H1 (cell line): ENCODE data around the gene NIPAL3. TPM values are rescaled to one million over a fixed set of nuclear protein-coding genes. Genes with fewer than 3 reads are reported as not detected.

ENCODE experiments used
- CTCF ChIA-PET: fragments of 300-600 bp; sonication (Branson Sonifier 250); formaldehyde crosslinking; loops from one replicate; lab custom pipeline; 2021; ENCODE audit not compliant: partially characterized antibody; lab: Charles Lee
- POLR2A ChIA-PET: fragments of 300-600 bp; sonication (Branson Sonifier 250); formaldehyde crosslinking; loops from one replicate; lab custom pipeline; 2021; ENCODE audit warnings: inconsistent platforms; ENCODE audit not compliant: partially characterized antibody; lab: Charles Lee
- DNase-seq, 2 experiments: peaks; one replicate each; pipeline versions ENCODE4 v3.0.0 to v3.0.0-alpha.2; 2010 to 2022; ENCODE audit warnings: low spot score in 2 of 2, low read depth in 1 of 2, mixed read lengths in 1 of 2
- FAIRE-seq: peaks from 2 replicates; lab custom pipeline; 2011; peaks lifted over from hg19 to GRCh38; lab: Jason Lieb, UNC
- H2AFZ ChIP-seq: 2 replicates; pipeline ENCODE4 v1.8.1; 2012; ENCODE audit warnings: low read length, inconsistent platforms
- H2AK5ac ChIP-seq: 2 replicates; pipeline ENCODE4 v1.6.1; 2013; ENCODE audit warnings: low read depth, low read length
- H2BK120ac ChIP-seq: replicated peaks from 2 replicates; pipeline ENCODE3; 2013; ENCODE audit warnings: low read depth, low read length, inconsistent platforms
- H2BK12ac ChIP-seq: 2 replicates; pipeline ENCODE4 v1.6.1; 2013; ENCODE audit warnings: low read depth, low read length
- H2BK15ac ChIP-seq: 2 replicates; pipeline ENCODE4 v1.6.1; 2013; ENCODE audit warnings: low read length
- H2BK20ac ChIP-seq: 2 replicates; pipeline ENCODE4 v1.6.1; 2013; ENCODE audit warnings: low read length
- H2BK5ac ChIP-seq: 2 replicates; pipeline ENCODE4 v1.6.1; 2013; ENCODE audit warnings: low read depth, low read length
- H3K14ac ChIP-seq: 2 replicates; pipeline ENCODE4 v1.6.1; 2013; ENCODE audit warnings: inconsistent platforms; ENCODE audit not compliant: insufficient read length
- H3K18ac ChIP-seq: 2 replicates; pipeline ENCODE4 v1.6.1; 2013; ENCODE audit warnings: low read length; ENCODE audit errors: extremely low read depth
- H3K23ac ChIP-seq: 2 replicates; pipeline ENCODE4 v1.6.1; 2013; ENCODE audit warnings: inconsistent platforms; ENCODE audit not compliant: insufficient read length
- H3K23me2 ChIP-seq: 2 replicates; pipeline ENCODE4 v1.6.1; 2013; ENCODE audit warnings: low read depth, low read length
- H3K27ac ChIP-seq: 2 replicates; pipeline ENCODE4 v1.6.1; 2011; ENCODE audit warnings: low read depth, low read length, inconsistent platforms
- H3K27me3 ChIP-seq, 4 experiments: replicated peaks in 1 of 4; 1 replicate in 1 of 4; 2 replicates in 3 of 4; pipeline versions ENCODE4 v1.6.1 to v1.8.1; 2011 to 2013; ENCODE audit warnings: low read length in 3 of 4, mild to moderate bottlenecking in 3 of 4, inconsistent platforms in 2 of 4, mixed read lengths in 2 of 4, moderate library complexity in 1 of 4; ENCODE audit not compliant: control insufficient read depth in 3 of 4, insufficient read depth in 3 of 4; ENCODE audit errors: extremely low read depth in 1 of 4
- H3K36me3 ChIP-seq, 4 experiments: 2 replicates each; pipeline versions ENCODE4 v1.6.1 to v1.8.1; 2011 to 2013; ENCODE audit warnings: mild to moderate bottlenecking in 4 of 4, low read length in 3 of 4, moderate library complexity in 2 of 4, control low read depth in 1 of 4, inconsistent platforms in 1 of 4; ENCODE audit not compliant: insufficient read depth in 4 of 4, control insufficient read depth in 2 of 4
- H3K4ac ChIP-seq: replicated peaks from 2 replicates; pipeline ENCODE3; 2013; ENCODE audit warnings: low read length, low read depth, mixed read lengths, inconsistent platforms; ENCODE audit not compliant: insufficient read length
- H3K4me1 ChIP-seq, 4 experiments: replicated peaks in 1 of 4; 1 replicate in 1 of 4; 2 replicates in 3 of 4; pipeline versions ENCODE4 v1.6.1 to v1.8.1; 2011 to 2013; ENCODE audit warnings: low read length in 3 of 4, inconsistent platforms in 2 of 4, mixed read lengths in 1 of 4; ENCODE audit not compliant: insufficient read depth in 4 of 4, control insufficient read depth in 3 of 4
- H3K4me2 ChIP-seq, 2 experiments: 2 replicates each; pipeline versions ENCODE4 v1.6.1 to v1.8.1; 2011 to 2013; ENCODE audit warnings: low read depth in 2 of 2, low read length in 2 of 2, control low read depth in 1 of 2, inconsistent platforms in 1 of 2, mild to moderate bottlenecking in 1 of 2; ENCODE audit not compliant: insufficient read depth in 1 of 2
- H3K4me3 ChIP-seq, 4 experiments: fragments of 200-600, 300-600 bp in 1 of 4; sonication (generic), shearing (Covaris generic), sonication (Bioruptor Twin) in 1 of 4; 2 replicates each; pipeline versions ENCODE4 v1.5.1 to v1.8.1; 2011 to 2016; ENCODE audit warnings: low read length in 4 of 4, low read depth in 3 of 4, control low read depth in 2 of 4, inconsistent platforms in 2 of 4, mild to moderate bottlenecking in 2 of 4, mixed read lengths in 1 of 4, moderate library complexity in 1 of 4; ENCODE audit not compliant: insufficient read depth in 2 of 4; ENCODE audit errors: extremely low read depth in 1 of 4
- H3K56ac ChIP-seq: replicated peaks from 2 replicates; pipeline ENCODE3; 2013; ENCODE audit warnings: low read depth, mild to moderate bottlenecking, mixed read lengths, low read length, inconsistent platforms; ENCODE audit not compliant: insufficient read length
- H3K79me1 ChIP-seq: 2 replicates; pipeline ENCODE4 v1.6.1; 2013; ENCODE audit warnings: low read depth, low read length, control low read depth
- H3K79me2 ChIP-seq, 2 experiments: 2 replicates each; pipeline versions ENCODE4 v1.6.1 to v1.8.1; 2012 to 2013; ENCODE audit warnings: low read length in 2 of 2, mild to moderate bottlenecking in 2 of 2, inconsistent platforms in 1 of 2; ENCODE audit not compliant: insufficient read depth in 2 of 2, control insufficient read depth in 1 of 2
- H3K9ac ChIP-seq, 4 experiments: replicated peaks in 1 of 4; 1 replicate in 1 of 4; 2 replicates in 3 of 4; pipeline versions ENCODE4 v1.6.1 to v1.8.1; 2011 to 2013; ENCODE audit warnings: low read depth in 3 of 4, low read length in 3 of 4, control low read depth in 2 of 4, mild to moderate bottlenecking in 2 of 4, moderate library complexity in 2 of 4, inconsistent platforms in 1 of 4; ENCODE audit errors: extremely low read depth in 1 of 4
- H3K9me3 ChIP-seq, 2 experiments: 2 replicates each; pipeline versions ENCODE4 v1.6.1 to v1.8.1; 2012 to 2013; ENCODE audit warnings: mild to moderate bottlenecking in 2 of 2, moderate library complexity in 2 of 2, control low read depth in 1 of 2, inconsistent platforms in 1 of 2, low read depth in 1 of 2, low read length in 1 of 2, mixed read lengths in 1 of 2; ENCODE audit not compliant: insufficient read depth in 2 of 2
- H4K20me1 ChIP-seq, 2 experiments: replicated peaks in 1 of 2; 2 replicates each; pipeline versions ENCODE3 to v1.8.1; 2011 to 2013; ENCODE audit warnings: inconsistent platforms in 2 of 2, low read length in 2 of 2, mild to moderate bottlenecking in 1 of 2; ENCODE audit not compliant: insufficient read depth in 2 of 2, control insufficient read depth in 1 of 2
- H4K5ac ChIP-seq: 2 replicates; pipeline ENCODE4 v1.6.1; 2013; ENCODE audit warnings: low read length, low read depth, mixed read lengths, inconsistent platforms; ENCODE audit not compliant: insufficient read length
- H4K8ac ChIP-seq: 2 replicates; pipeline ENCODE4 v1.8.0; 2013; ENCODE audit warnings: mild to moderate bottlenecking, moderate library complexity, low read length, inconsistent platforms; ENCODE audit not compliant: insufficient read depth; ENCODE audit errors: extremely low read depth
- H4K91ac ChIP-seq: replicated peaks from 2 replicates; pipeline ENCODE3; 2013; ENCODE audit warnings: low read length, mixed read lengths, inconsistent platforms; ENCODE audit not compliant: insufficient read length
- ATF2 ChIP-seq: IDR thresholded peaks from 2 replicates; pipeline ENCODE4 v1.6.1; 2012; ENCODE audit warnings: low read length, inconsistent platforms
- BACH1 ChIP-seq: IDR thresholded peaks from 2 replicates; pipeline ENCODE4 v1.6.1; 2012; ENCODE audit warnings: low read length, improper control_type of control experiment
- BCL11A ChIP-seq, 2 experiments: IDR thresholded peaks; one replicate each; pipeline ENCODE4 v1.6.1; 2011; ENCODE audit warnings: low read depth in 2 of 2, low read length in 2 of 2, mild to moderate bottlenecking in 2 of 2
- EZH2 ChIP-seq: fragments of 200-600 bp; sonication (generic); IDR thresholded peaks from 2 replicates; pipeline ENCODE4 v1.7.1; 2012; ENCODE audit warnings: low read depth, mild to moderate bottlenecking, moderate library complexity, low read length, inconsistent platforms; ENCODE audit not compliant: severe bottlenecking
- FOSL1 ChIP-seq: IDR thresholded peaks from 2 replicates; pipeline ENCODE4 v1.6.1; 2011; ENCODE audit warnings: mild to moderate bottlenecking, low read depth, low read length, moderate library complexity; ENCODE audit not compliant: insufficient read depth
- SP2 ChIP-seq: IDR thresholded peaks from 2 replicates; pipeline ENCODE4 v1.6.1; 2012; ENCODE audit warnings: mild to moderate bottlenecking, low read length, inconsistent platforms
- TBP ChIP-seq: IDR thresholded peaks from 2 replicates; pipeline ENCODE4 v1.6.1; 2011; ENCODE audit warnings: low read depth, low read length, improper control_type of control experiment
- TEAD4 ChIP-seq: IDR thresholded peaks from 2 replicates; pipeline ENCODE4 v1.6.1; 2012; ENCODE audit warnings: low read depth, low read length, inconsistent platforms, mixed read lengths
- WGBS, 2 experiments: shearing (Covaris generic) in 1 of 2; methylation state at CpG; one replicate each; pipeline versions ENCODE4 v1.1.6 to v1.1.7; 2013 to 2015; ENCODE audit warnings: low lambda C conversion rate in 2 of 2, mixed read lengths in 2 of 2, inconsistent platforms in 1 of 2, low coverage in 1 of 2, missing lambda C conversion rate in 1 of 2; ENCODE audit not compliant: insufficient replicate concordance in 2 of 2, insufficient coverage in 1 of 2, insufficient read length in 1 of 2; ENCODE audit errors: extremely low coverage in 1 of 2, missing lambda C conversion rate in 1 of 2; 5-methylcytosine and 5-hydroxymethylcytosine counted together
- polyA plus RNA-seq, 7 experiments: library from polyadenylated mRNA; depleted of rRNA in 3 of 7; stranded (reverse) in 5 of 7; unstranded in 2 of 7; fragments of >200 nt in 5 of 7; fragments of 200-250 nt in 2 of 7; gene quantifications; 1 replicate in 5 of 7; 2 replicates in 1 of 7; 4 replicates in 1 of 7; pipeline versions ENCODE4 v1.2.1 to v1.2.3, GENCODE V29; 2011 to 2013; ENCODE audit warnings: missing spikeins in 2 of 7, mixed read lengths in 2 of 7
- total RNA-seq: library from RNA; stranded (reverse); fragmentation: NEBNext Ultra II Directional; extraction: Animal tissue kit (Norgen Biotek cat#: 25700); gene quantifications from 2 replicates; pipeline ENCODE4 v1.2.1, GENCODE V29; 2021
- TF ChIP-seq, protein P1 (sequence below): IDR thresholded peaks from 2 replicates; pipeline ENCODE4 v1.6.1; 2012; ENCODE audit warnings: inconsistent platforms
- TF ChIP-seq, protein P2 (sequence below), 3 experiments: IDR thresholded peaks; 1 replicate in 2 of 3; 2 replicates in 1 of 3; pipeline versions ENCODE4 v1.5.1 to v1.6.1; 2011; ENCODE audit warnings: low read length in 3 of 3, mild to moderate bottlenecking in 3 of 3, inconsistent platforms in 2 of 3, low read depth in 1 of 3, moderate library complexity in 1 of 3; ENCODE audit not compliant: insufficient read depth in 1 of 3; ENCODE audit errors: control extremely low read depth in 1 of 3

Gene NIPAL3
- total and polyA plus RNA-seq, 2 of the 8 experiments (the other 6 are each of a cell fraction or from before 2014, with no cell fraction given): 8.8 to 11.0 TPM

- H3K4me2 ChIP-seq: no peak overlapping the region
- no peak overlapping the region for H3K18ac ChIP-seq
- no peaks in the 10 kb centered on the region for H4K20me1 ChIP-seq
- H3K23ac ChIP-seq: no peak overlapping the region
- H4K91ac ChIP-seq: no peak overlapping the region
- H4K5ac ChIP-seq: no peak overlapping the region
- no peak overlapping the region for H2BK120ac ChIP-seq
- H3K79me2 ChIP-seq: no peaks in the 10 kb centered on the region
- H2AFZ ChIP-seq: no peak overlapping the region
- no peaks in the 10 kb centered on the region for H3K36me3 ChIP-seq
- H2BK20ac ChIP-seq: no peak overlapping the region
- no peak overlapping the region for H2AK5ac ChIP-seq
- no peak for DNase-seq
- ChIA-PET CTCF (interaction anchor here (0.6 to 2.0 kb wide), 7 partner anchors 13 to 276 kb away, joined by 3 to 6 read pairs (median 4); no protein-coding TSS in a partner anchor), POLR2A (interaction anchor here (0.9 to 1.1 kb wide), 2 partner anchors 11 to 65 kb away, joined by 3 read pairs; no protein-coding TSS in a partner anchor)
- H3K23me2 ChIP-seq: no peaks in the 10 kb centered on the region
- no peak overlapping the region for H3K14ac ChIP-seq
- no peak for FAIRE-seq
- H3K79me1 ChIP-seq: no peaks in the 10 kb centered on the region
- H3K27me3 ChIP-seq: no peaks in the 10 kb centered on the region
- no peak overlapping the region for H2BK12ac ChIP-seq
- no peak overlapping the region for H2BK15ac ChIP-seq
- H3K4me1 ChIP-seq: peaks cover 0 to 3% (median 0%) of the 10 kb centered on the region in 4 experiments; a peak in 1 of 7 replicates
- no peak overlapping the region for H3K4me3 ChIP-seq
- no peak overlapping the region for H2BK5ac ChIP-seq
- H4K8ac ChIP-seq: no peak overlapping the region
- H3K4ac ChIP-seq: no peak overlapping the region
- 84% methylated on average over 4 of the region's 4 CpGs; no CpG with 5 or more reads in 1 of the 2 experiments for WGBS, 2 experiments
- H3K9ac ChIP-seq: no peak overlapping the region
- H3K56ac ChIP-seq: no peak overlapping the region
- H3K27ac ChIP-seq: no peak overlapping the region
- H3K9me3 ChIP-seq: no peaks in the 10 kb centered on the region
- no peak for TF ChIP-seq BACH1
- TF ChIP-seq, protein P1, sequence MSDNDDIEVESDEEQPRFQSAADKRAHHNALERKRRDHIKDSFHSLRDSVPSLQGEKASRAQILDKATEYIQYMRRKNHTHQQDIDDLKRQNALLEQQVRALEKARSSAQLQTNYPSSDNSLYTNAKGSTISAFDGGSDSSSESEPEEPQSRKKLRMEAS: no peak
- no peak for TF ChIP-seq ATF2
- no peak for TF ChIP-seq SP2
- no peak for TF ChIP-seq EZH2
- TF ChIP-seq TEAD4: no peak
- no peak for TF ChIP-seq TBP
- TF ChIP-seq BCL11A (IDR thresholded peaks at IDR 0.05; ENCODE audit: low read depth in 2 of 2, low read length in 2 of 2): no peak
- TF ChIP-seq, protein P2, sequence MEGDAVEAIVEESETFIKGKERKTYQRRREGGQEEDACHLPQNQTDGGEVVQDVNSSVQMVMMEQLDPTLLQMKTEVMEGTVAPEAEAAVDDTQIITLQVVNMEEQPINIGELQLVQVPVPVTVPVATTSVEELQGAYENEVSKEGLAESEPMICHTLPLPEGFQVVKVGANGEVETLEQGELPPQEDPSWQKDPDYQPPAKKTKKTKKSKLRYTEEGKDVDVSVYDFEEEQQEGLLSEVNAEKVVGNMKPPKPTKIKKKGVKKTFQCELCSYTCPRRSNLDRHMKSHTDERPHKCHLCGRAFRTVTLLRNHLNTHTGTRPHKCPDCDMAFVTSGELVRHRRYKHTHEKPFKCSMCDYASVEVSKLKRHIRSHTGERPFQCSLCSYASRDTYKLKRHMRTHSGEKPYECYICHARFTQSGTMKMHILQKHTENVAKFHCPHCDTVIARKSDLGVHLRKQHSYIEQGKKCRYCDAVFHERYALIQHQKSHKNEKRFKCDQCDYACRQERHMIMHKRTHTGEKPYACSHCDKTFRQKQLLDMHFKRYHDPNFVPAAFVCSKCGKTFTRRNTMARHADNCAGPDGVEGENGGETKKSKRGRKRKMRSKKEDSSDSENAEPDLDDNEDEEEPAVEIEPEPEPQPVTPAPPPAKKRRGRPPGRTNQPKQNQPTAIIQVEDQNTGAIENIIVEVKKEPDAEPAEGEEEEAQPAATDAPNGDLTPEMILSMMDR (IDR thresholded peaks at IDR 0.05; ENCODE audit: control extremely low read depth in 1 of 3, insufficient read depth in 1 of 3, low read depth in 1 of 3, low read length in 3 of 3): no peak
- TF ChIP-seq FOSL1: no peak
These were observed 61.7 kb downstream of the NIPAL3 start for GRCh38 chr1:24477309-24477708.
